T-helper 1 cell (primary cell): ENCODE data around the gene DCP2.
A peak's percentile ranks its signal among the peaks of the same experiment; 100 is the strongest.

ENCODE experiments used
- DNase-seq, 5 donors: peaks; one replicate each; pipeline ENCODE4 v3.0.0-alpha.2; 2012 to 2020

Gene DCP2

GRCh38 chr5:113047733-113048652 is 71.4 kb downstream of the DCP2 start:
- DNase-seq, result no peak

GRCh38 chr5:113048931-113049330 is 72.3 kb downstream of the DCP2 start:
- no peak for DNase-seq

- DNase-seq, result peak in 1 of 5 donors; percentile 83
These were observed 74.3 kb downstream of the DCP2 start for GRCh38 chr5:113050721-113051382.

- no peak for DNase-seq
These were observed 75.6 kb downstream of the DCP2 start for GRCh38 chr5:113052041-113052795.

GRCh38 chr5:113053511-113053995 is 77.0 kb downstream of the DCP2 start:
- DNase-seq, result no peak

GRCh38 chr5:113054899-113055298 is 78.3 kb downstream of the DCP2 start:
- DNase-seq, result no peak

GRCh38 chr5:113056988-113057387 is 80.4 kb downstream of the DCP2 start:
- no peak for DNase-seq

GRCh38 chr5:113057557-113057984 is 81.0 kb downstream of the DCP2 start:
- no peak for DNase-seq

GRCh38 chr5:113058269-113058668 is 81.7 kb downstream of the DCP2 start:
- DNase-seq, result no peak

- no peak for DNase-seq
These were observed 82.2 kb downstream of the DCP2 start for GRCh38 chr5:113058706-113059226.

GRCh38 chr5:113059232-113060040 is 82.8 kb downstream of the DCP2 start:
- no peak for DNase-seq

- DNase-seq, result no peak
These were observed 83.9 kb downstream of the DCP2 start for GRCh38 chr5:113060408-113061025.

GRCh38 chr5:113061846-113062780 is 85.5 kb downstream of the DCP2 start:
- DNase-seq, result peak in 1 of 5 donors; percentile 44

GRCh38 chr5:113062869-113063508 is 86.4 kb downstream of the DCP2 start:
- DNase-seq, result peak in 1 of 5 donors; percentile 28

- DNase-seq, result no peak
These were observed 87.3 kb downstream of the DCP2 start for GRCh38 chr5:113063927-113064326.

- no peak for DNase-seq
These were observed 88.2 kb downstream of the DCP2 start for GRCh38 chr5:113064806-113065205.

- no peak for DNase-seq
These were observed 89.0 kb downstream of the DCP2 start for GRCh38 chr5:113065626-113066025.

GRCh38 chr5:113067635-113068344 is 91.2 kb downstream of the DCP2 start:
- no peak for DNase-seq

GRCh38 chr5:113068559-113068958 is 92.0 kb downstream of the DCP2 start:
- no peak for DNase-seq
